Measurements from ENCODE around the gene NKAIN4.

NKAIN4 gene

DNA sequence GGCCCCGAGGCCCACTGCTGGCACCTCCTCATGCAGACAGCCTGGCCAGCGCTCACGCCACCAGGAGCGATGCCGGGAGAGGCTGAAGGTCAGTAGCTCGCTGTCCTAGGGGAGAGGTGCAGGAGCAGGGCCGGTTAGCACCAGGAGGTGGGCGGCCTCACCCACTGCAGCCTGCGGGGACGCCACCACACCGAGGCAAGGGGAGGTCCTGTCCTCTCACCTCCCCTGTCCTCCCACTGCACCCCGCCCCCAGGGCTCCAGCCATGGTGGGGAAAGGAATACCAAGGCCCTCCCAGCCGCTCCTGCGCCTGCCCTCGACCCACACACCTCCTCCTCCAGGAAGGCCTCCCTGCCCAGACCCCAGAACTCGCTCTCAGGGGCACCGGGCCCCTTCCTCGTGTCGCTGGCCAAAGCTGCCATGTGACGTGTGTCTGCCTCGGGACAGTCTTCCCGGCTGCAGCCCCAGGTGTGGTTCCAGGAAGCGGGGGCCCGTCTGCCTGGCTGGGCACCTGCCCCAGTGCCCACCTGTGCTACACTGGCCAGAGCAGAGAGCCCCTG is 6.5 kb downstream of the NKAIN4 start:
- H3K4me3 ChIP-seq (replicated peaks in 1 of 2; ENCODE audit: low read depth in 2 of 2, low read length in 2 of 2): no peak overlapping the region
- TF ChIP-seq, protein P1, sequence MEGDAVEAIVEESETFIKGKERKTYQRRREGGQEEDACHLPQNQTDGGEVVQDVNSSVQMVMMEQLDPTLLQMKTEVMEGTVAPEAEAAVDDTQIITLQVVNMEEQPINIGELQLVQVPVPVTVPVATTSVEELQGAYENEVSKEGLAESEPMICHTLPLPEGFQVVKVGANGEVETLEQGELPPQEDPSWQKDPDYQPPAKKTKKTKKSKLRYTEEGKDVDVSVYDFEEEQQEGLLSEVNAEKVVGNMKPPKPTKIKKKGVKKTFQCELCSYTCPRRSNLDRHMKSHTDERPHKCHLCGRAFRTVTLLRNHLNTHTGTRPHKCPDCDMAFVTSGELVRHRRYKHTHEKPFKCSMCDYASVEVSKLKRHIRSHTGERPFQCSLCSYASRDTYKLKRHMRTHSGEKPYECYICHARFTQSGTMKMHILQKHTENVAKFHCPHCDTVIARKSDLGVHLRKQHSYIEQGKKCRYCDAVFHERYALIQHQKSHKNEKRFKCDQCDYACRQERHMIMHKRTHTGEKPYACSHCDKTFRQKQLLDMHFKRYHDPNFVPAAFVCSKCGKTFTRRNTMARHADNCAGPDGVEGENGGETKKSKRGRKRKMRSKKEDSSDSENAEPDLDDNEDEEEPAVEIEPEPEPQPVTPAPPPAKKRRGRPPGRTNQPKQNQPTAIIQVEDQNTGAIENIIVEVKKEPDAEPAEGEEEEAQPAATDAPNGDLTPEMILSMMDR (IDR thresholded peaks at IDR 0.05; ENCODE audit: low read depth, low read length): no peak
- no peak for DNase-seq (ENCODE audit: low read depth in 2 of 2)

DNA sequence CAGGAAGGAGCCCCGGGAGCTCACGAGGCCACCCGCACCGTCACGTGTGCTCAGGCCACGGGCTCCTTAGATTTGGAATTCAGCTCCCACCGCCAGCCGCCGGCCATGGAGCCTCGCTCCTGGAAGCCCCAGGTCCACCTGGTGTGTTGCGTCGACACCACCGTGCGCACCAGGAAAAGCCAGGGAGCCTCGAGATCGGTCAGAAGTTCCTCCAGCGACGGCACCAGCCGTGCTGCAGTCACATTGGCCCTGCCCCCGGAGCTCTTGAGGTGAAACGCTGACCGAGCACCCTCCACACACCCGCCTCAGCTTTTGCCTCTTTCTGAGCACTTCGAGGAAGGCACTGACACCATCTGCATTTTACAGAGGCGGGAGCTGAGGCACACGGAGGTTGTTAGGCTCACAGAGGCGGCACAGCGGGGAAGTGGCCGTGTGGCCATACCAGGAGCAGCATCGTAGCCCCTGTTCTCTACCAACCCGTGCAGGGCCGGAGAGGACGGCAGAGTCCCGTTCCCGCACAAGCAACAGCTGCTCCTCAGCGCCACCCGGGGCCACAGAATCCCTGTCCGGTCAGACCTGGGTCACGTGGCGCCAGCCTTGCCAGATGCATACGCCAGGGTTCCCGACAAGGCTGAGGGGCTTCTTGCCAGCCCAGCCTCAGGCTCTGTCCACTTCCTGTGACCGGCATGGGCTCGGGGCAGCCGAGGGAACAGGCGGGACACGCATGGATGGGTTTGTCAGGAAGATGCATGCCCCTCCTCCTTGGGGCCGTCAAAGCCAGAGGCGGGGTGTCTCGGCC is 7.6 kb downstream of the NKAIN4 start:
- no peak for DNase-seq (ENCODE audit: low read depth in 2 of 2)
- no peak overlapping the region for H3K4me3 ChIP-seq (replicated peaks in 1 of 2; ENCODE audit: low read depth in 2 of 2, low read length in 2 of 2)
- TF ChIP-seq, protein P1 (IDR thresholded peaks at IDR 0.05; ENCODE audit: low read depth, low read length): no peak

DNA sequence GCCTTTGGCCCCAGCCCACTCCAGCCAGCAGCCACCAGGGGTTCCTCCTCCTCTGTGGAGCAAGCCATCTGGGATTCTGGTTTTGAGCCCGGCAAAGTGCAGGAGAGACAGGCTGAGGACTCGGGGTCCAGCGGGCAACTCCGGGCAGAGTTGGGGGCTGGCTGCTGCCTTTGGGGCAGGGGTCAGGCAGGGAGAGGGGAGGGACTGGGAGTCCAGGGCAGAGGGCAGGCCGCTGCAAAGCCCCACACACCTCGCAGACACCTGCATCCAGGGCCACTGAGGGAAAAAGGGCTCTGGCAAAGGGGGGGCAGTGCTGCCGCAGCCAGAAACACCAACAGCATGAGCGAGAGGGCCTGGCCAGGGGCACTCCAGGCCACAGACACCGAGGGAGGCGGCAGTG is 9.8 kb downstream of the NKAIN4 start:
- TF ChIP-seq, protein P1 (IDR thresholded peaks at IDR 0.05; ENCODE audit: low read depth, low read length): no peak
- no peak overlapping the region for H3K4me3 ChIP-seq (replicated peaks in 1 of 2; ENCODE audit: low read depth in 2 of 2, low read length in 2 of 2)
- no peak for DNase-seq (ENCODE audit: low read depth in 2 of 2)

DNA sequence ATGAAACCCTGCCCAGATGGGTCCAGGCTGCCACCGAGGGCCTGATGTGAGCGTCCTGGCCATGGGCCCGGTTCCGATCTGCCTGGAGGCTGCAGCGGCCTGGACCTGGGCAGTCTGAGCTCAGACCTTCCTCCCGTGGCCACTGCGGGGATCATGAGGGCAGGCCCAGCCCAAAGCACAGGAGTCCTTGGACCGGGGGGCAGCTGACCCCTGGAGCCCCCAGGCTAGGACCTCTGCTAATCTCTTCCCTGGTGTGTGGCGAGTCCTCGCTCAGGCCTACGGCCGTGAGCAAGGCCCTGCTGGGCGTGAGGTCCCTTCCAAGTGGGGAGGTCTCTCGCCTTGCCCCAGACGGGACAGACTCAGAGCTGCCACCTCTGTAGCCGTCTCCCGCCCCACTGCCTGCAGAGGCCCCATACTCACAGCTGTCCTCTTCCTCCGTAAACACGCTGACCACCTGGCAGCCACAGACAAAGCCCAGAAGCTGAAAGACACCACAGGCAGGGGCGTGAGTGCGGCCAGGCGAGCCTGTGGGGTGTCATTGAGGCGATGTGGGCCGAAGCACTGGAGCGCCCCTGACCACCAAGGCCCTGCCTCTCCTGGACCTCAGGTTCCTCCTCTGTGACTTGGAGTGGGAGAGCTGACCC is 10.5 kb downstream of the NKAIN4 start:
- TF ChIP-seq, protein P1 (IDR thresholded peaks at IDR 0.05; ENCODE audit: low read depth, low read length): no peak
- DNase-seq (ENCODE audit: low read depth in 2 of 2): no peak
- H3K4me3 ChIP-seq (replicated peaks in 1 of 2; ENCODE audit: low read depth in 2 of 2, low read length in 2 of 2): no peak overlapping the region

DNA sequence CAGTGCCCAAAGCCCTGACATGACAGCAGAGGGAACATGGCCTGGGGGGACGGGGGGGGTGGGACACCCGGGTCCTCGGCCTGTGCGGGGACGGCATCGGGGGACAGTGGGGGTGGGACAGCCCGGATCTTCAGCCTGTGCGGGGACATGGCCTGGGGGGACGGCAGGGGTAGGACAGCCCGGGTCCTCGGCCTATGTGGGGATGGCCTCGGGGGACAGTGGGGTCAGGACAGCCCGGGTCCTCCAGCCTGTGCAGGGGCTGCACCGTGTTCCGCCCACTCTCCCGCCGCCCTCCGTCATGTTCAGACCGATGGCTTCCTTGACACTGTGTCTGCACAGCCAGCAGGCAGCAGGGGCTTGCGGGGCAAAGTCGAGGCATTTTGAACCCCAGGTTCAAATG is 11.5 kb downstream of the NKAIN4 start:
- no peak for DNase-seq (ENCODE audit: low read depth in 2 of 2)
- H3K4me3 ChIP-seq (replicated peaks in 1 of 2; ENCODE audit: low read depth in 2 of 2, low read length in 2 of 2): no peak overlapping the region
- TF ChIP-seq, protein P1 (IDR thresholded peaks at IDR 0.05; ENCODE audit: low read depth, low read length): no peak

DNA sequence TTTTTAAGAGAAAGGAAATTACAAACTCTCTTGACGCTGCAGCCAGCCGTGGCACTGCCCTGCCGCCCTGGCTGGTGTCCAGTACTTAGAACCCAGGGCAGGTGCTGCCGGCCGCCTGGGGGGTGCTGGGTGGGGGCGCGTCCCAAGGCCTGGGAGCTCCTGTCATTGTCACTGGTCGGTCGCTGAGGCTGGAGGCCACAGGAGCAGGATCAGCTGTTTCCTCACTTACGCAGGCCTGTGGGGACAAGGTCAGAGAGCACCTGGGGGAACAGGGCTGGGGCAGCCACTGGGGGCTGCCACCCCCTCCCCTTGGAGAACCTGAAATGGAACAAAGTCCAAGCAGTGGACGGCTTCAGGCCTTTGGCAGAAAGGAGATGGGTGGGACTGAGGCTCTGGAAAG is 13.0 kb downstream of the NKAIN4 start:
- H3K4me3 ChIP-seq (replicated peaks in 1 of 2; ENCODE audit: low read depth in 2 of 2, low read length in 2 of 2): no peak overlapping the region
- no peak for DNase-seq (ENCODE audit: low read depth in 2 of 2)
- TF ChIP-seq, protein P1 (IDR thresholded peaks at IDR 0.05; ENCODE audit: low read depth, low read length): no peak

Measured in cardiac fibroblast (primary cell).